Mucosa of gallbladder (tissue), 1 donor: ENCODE data around the gene NACC2. TPM values are rescaled to one million over a fixed set of nuclear protein-coding genes. Genes with fewer than 3 reads are reported as not detected.

Experiments
- DNase-seq: peaks from one replicate; pipeline ENCODE4 v3.0.0-alpha.2; 2020; ENCODE audit warnings: low spot score
- total RNA-seq: library from RNA; stranded (reverse); gene quantifications from one replicate; pipeline ENCODE4 v1.2.1, GENCODE V29; 2021
- donor health status: DM: no; HTN: no; CAD: no.

The NACC2 gene, protein sequence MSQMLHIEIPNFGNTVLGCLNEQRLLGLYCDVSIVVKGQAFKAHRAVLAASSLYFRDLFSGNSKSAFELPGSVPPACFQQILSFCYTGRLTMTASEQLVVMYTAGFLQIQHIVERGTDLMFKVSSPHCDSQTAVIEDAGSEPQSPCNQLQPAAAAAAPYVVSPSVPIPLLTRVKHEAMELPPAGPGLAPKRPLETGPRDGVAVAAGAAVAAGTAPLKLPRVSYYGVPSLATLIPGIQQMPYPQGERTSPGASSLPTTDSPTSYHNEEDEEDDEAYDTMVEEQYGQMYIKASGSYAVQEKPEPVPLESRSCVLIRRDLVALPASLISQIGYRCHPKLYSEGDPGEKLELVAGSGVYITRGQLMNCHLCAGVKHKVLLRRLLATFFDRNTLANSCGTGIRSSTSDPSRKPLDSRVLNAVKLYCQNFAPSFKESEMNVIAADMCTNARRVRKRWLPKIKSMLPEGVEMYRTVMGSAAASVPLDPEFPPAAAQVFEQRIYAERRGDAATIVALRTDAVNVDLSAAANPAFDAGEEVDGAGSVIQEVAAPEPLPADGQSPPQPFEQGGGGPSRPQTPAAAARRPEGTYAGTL
- 59.6 TPM for total RNA-seq

DNA sequence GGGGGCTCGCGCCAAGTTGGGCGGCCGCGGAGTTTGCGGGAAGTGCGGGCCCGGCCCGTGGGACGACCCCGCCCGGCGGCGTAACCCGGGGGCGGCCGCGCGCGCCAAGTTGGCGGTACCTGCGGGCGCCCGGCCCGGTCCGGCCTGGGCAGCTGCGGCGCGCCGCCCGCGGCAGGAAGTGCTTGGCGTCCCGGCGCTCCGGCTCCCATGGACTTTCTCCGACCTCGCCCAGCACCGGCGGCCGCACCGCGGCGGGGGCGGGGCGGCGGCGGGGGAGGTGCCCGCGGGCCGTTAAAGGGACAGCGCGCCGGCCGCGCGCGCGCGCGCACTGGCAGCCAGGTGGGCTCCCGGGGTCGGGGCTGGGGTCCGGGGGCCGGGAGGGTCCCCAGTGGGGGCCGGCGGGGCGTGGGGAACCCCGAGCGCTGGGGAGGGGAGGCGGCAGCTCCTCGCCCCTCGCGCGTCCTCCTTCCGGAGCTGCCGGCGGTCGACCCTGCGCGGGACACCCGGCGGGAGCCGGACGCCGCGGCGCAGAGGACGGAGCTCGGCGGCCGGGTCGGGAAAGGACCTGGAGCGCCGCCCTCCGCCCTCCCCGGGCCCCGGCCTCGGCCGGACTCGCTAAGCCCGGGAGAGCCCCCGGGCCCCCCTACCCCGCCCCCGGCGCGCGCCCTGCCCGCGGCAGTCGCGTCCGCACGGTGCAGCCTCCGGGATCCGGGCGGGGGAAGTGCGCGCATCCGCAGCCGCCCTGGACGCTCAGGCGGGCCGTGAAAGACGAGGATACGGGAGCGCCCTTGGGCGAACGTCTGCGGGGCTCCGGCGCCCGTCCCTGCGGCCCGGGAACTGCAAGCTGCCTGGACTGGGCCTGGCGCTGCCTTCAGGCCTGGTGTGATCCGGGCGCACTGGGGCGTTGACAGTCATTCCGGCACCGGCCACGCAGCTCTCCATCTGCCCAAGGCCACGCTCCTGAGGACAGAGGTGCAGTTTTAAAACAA, at the start of gene NACC2:
Gene NACC2 (minus strand): TSS at position 220 of the 989 bp plus-strand sequence. CDS start 44,768 bp downstream, outside the sequence.
- peak; percentile 68 for DNase-seq

DNA sequence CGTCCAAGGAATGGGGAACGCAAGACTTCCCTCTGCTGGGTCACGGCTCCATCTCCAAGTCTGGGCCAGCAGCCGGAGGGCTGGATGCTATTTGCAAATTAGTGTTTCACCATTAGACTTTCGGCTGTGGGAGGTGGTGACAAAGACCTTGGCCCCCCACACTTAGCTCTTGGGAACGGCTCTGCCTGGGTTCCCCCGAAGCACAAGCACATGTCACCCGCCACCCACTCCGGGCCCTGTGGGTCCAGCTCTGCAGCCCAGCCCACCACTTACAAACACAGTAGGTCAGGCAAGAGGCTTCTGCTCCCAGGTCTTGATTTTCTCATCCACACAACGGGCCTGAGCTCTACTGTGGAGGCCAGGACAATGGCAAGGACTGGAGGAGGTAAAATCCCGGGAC, 49.4 kb upstream of the NACC2 start:
- DNase-seq: no peak

DNA sequence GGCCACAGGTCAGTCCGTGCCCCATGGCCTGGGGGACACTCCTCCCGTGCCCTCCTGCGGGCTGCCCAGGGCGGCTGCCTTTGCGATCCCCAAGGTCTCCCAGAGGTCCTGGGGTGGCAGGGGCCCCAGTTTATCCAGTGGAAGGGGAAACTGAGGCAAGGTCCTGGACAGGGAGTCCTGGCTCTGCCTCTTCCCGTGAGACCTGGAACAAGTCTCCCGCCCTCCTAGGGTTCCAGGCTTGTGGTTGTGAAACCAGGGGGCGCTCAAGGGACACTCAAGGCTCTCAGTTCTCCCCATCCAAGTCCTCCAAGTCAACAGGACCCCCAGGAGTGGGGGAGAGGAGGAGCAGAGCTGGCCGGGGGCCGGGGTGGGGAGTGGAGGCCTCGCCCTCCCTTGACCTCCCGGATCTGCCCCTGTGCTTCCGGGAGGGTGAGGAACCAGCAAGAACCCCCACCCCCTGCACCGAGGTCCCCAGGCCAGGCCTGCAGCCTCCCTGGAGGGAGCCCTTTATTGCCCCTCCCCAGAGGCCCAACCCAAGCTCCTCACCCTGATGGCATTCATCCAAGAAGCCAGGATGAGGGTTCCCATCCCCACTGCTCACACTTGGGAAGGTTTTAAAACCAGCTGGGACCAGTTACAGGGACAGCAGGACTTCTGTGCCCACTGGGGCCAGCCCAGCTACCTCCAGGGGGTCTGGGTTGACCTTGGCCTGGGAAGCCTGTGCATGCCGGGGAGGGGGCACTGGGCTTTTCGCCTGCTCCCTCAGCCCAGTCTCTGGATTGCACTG, 48.3 kb upstream of the NACC2 start:
- DNase-seq: no peak

DNA sequence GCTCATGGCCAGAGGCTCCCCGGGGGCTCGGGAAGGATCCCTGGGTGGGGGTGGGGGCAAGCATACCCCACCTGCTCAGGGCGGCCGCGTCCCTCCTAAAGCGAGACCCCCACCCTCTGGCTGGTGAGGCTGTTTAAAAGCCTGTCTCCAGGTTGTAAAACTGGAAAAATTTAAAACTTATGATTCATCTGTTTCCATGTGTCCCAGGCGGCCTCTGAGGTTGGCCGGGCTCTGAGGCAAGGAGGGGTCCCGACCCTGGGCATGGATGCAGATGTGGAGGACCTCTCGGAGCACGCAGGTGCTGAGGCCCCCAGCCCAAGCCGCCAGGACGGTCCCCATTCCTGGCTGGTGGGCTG, 47.7 kb upstream of the NACC2 start:
- DNase-seq: no peak

DNA sequence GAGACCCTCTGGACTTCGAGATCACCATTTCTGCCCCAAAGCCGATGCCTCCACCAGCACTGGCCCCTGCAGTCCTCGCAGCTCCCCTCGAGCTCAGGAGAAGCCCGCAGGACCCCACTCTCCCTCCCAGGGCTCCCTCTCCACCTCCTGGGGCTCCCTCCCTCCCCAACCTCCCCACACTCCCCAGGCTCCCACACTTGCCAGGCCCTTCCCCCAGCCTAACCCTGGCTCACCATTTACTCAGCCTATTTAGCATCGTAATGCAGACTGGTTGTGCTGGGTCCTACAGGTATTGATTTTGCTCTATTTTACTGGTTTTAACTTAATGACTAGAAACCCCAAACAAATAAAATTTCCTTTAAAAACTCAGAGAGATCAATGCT, 47.3 kb upstream of the NACC2 start:
- no peak for DNase-seq

DNA sequence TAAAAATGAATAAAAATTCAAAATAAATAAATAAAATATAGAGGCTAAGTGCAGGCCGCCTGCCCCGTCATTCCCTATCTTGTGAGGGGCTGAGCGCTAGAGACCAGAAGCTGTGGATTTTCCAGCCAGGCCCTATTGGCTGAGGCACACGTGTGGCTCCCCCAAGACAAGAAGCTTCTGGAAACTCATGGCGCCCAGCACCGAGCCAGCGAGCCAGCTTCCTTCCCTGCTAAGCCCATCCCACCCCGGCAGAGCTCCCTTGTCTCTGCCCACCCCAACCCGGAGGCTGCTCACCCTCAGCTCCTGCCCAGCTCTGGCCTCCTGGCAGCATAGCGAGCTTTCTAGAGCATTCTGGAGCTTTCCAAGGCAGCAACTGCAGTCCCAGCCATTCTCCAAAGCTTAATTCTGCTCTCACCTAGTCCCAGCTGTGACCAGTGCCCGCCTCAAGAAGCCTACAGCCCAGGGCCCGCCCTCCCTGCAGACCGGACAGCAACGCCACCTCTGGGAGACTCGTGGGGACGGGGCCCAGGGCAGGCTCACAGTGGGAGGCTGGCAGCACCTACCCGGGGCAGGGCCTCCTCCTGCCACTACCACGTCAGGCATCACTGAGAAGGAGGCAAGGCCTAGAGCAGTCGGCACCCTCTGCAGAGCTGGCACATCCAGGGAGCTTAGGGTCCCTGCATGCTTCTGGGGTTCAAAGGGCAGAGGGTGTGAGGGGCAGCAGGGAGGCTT, 46.8 kb upstream of the NACC2 start:
- no peak for DNase-seq

DNA sequence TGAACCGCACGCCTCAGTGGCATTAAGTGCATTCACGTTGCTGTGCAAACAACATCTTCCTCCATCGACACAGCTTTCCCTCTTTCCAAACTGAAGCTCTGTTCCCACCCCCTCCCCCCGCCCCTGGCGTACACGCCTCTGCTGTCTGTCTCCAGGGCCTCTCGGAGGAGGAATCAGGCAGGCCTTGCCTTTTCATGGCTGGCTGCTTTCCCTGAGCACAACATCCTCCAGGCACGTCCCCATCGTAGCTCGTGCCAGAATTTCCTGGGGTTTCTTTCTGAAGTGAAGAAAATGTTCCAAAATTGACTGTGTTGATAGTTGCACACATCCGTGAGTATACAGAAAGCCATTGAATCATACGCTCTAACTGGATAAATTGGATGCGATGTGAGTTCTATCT, 45.9 kb upstream of the NACC2 start:
- no peak for DNase-seq

DNA sequence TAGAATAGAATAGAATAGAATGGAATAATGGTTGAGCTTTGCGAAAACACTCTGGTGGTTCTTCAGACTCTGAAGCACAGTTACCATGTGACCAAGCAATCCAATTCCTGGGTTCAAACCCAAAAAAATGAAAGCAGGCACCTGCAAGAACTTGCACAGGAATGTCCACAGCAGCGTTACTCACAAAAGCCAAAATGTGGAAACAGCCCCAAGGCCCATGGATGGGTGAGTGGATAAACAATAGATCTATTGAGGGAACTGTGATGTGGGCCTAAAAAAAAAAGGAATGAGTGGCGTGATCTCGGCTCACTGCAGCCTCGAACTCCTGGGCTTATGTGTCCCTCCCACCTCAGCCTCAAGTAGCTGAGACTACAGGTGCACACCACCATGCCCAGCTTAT, 45.0 kb upstream of the NACC2 start:
- DNase-seq: no peak

DNA sequence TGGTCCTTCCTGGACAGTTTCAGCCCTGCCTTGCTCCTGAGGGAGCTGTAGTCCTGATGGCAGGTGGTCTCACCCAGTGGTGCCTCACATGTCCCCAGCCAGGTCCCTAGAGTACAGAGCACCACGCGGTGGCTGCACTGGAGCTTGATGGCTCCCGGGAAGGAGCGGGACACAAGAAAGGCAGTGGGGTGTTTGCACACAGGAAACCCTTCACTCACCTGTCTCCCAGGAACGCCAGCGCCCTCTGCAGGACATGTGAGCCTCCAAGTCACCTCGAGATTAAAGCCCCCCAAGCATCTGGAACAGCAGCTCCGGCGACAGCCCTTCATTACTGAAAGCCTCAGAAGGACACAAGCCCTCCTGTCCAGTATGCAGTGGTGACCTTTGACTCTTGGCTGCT, 43.5 kb upstream of the NACC2 start:
- no peak for DNase-seq

DNA sequence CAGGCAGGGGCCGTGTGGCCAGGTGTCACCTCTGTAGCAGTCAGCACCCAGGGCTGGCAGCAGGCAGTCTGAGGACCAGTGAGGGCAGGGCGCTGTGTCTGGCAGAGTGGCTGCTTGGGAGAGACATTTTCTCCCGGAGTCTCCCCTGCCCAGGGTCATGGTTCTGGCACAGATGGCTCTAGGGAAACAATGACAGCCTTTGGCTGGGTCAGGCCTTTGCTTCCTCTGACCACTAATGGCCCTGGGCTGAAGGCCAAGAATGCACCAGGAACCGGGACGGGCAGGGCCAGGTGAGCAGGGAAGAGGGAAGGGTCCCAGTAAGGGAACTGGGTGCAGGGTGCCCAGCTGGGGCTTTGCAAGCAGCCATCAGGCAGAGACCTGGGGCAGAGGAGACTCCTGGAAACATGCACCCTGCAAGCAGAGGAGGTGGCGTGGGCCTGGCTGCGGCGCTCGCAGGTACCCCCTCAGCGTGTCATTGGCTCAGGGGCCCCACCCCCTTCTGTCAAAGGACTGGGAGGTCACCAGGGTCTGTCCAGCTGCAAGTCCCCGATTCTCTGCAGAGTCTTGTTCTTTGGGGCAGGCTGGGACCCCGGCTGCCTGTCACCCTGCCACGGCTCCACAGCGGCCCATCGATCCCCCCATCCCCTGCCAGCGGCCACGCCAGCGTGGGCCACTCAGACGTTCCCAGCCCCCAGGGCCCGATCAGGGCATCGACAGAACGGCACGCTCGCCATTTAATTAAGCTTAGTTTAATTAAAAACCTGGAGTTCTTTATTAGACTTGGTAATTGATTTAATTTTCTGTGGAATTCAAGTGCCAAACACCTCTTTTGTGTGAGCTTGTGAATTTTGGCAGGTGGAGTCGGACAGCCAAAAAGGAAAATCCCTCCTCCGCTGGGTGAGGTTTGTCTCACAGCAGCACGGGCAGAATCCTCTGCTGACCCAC, 42.5 kb upstream of the NACC2 start:
- no peak for DNase-seq

DNA sequence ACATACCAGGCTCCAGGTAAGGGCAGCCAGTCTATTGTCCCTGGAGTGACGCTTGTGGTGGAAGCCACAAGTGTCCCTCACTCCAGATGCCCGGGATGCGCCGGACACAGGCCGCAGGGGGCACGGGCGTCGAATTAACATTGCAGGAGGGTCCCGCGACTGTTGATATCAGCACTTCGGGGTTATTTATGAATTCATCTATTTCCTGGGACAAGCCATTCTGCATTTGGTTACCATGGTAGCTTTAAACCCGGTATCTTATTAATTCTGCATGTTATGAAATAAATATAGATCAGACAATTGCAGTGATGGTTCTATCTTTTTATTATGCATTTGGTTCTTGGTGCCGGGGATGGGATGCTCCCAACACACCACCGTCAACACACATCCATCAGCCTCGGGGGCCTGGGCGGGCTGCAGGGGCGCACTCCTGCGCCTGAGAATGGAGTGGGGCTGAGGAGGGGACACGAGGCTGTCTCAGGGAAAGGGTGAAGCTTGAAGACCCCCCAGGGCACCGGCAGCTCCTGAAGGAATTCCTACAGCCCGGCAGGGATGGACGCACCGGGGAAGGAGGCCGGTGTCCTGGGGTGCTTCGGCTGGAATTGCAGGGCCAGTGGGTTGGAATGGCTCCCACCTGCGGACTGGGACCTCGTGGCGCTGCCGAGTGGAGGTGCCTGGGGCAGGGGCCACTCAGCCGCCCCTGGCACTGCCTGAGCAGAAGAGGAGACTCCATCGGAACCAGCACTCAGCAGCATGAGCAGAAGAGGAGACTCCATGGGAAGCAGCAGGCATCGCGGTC, 41.2 kb upstream of the NACC2 start:
- DNase-seq: no peak

DNA sequence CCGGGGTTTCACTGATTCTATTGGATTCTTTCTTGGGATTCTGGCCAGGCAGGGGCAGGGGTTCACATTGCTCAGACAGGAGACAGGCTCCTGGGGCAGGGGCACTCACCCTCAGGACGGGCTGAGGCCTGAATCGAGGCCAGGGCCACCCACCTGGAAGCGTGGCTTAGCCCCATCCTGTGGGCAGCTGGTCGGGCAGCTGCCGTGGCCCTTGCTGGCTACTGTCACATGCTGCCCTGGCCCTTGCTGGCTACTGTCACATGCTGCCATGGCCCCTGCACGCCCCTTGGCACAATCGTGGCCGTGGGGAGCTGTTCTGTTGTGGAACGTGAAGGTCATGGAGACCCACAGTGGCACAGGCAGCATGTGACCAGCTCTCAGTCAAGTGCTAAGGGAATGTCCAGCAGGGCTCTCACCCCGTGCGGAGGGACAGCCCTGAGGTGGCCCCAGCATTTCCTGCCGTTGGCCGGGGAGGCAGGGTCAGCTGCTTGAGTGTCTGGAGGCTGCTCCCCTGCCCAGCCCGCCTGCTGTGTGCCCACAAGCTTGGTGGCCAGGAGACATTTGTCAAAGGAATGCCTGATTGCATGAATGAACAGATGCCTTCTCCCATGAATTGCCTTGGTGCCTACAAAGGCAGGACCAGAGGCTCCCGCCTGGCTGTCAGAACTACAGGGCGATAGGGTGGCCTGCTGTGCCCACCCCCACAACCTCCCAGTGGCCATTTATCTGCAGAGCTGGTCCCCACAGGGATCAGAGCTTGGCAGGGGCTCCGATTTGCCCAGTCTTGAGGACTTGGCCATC, 40.4 kb upstream of the NACC2 start:
- no peak for DNase-seq

DNA sequence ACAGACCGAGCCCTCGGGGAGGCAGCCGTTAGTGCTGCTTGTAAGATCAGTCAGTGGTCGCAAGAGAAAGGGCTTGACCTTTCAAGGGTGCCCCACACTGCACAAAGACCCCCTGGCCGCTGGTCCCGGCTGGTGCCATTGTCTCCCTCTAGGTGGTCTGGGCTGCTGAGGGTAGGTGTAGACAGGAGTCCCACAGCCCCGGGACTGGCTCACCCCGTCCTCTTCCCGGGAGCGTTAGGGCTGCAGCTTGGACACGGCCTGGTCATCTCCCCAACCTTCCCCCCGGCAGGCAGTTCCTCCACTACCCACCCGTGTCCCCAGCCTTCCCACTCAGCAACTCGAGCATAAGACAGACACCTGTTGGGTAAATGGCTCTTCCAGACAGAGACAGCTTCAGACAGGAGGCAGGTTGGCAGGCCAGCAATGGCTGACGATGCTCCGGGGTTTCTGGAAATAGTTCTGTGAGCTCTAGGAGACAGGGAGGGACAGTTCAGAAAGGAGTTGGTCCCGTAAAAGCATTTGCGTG, 38.9 kb upstream of the NACC2 start:
- no peak for DNase-seq

DNA sequence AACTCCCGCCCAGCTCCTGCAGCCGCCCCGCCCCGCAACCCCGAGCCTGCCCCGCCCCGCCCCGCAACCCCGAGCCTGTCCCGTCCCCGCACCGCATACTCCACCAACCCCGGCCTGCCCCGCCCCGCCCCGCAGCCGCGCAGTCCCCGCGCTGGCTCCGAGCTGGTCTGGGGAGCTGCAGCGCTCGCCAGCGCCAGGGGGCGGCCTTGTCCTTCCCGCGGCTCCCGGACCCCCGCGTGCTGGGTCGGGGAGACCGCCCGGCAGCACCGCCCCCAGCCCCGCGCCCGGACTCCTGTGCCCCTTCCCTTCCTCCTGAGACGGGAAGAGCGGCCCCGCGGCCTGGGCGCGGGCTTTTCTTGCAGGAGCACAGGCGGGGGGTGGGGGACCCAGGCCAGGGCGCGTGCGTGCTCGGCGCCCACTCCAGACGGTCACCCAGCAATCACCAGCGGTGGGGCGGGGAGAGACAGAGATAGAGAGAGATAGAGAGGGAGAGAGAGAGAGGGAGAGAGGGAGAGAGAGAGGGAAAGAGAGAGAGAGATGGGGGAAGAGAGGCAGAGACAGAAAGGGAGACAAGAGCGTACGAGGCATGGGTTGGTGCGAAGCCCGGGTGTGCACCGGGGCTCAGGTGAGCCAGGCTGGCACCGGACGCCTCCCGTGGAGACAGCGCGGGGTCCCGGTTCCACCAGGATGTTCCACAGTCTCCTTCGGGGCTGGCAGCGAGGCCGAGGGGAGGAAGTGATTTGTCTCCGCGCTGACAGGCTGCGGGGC, 38.3 kb upstream of the NACC2 start:
- DNase-seq: no peak

DNA sequence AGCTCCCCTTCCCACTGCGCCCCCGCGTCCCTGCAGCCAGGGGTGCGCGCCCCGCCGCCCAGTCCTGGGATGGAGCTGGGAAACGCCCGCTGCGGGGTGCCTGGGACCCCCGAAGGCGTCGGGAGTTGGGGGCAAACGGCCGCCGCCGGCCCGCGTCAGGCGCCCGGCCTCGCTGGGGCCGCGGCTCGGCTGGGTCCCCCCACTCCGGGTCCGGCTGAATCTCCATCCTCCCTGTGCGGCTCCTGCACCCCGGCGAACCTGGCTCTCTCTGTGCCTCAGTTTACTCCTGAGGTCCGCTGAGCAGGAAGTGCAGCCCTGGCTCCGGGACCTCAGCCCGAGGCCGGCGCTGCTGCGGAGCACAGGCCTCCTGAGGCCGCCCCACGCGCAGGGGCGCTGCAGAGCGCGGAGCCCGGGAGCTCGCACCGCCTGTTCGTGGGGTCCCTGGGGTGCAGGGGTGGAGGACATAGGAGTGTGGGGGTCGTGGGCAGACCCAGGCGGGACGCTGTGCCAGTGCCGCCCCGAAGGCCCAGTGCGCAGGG, 37.5 kb upstream of the NACC2 start:
- DNase-seq: no peak

DNA sequence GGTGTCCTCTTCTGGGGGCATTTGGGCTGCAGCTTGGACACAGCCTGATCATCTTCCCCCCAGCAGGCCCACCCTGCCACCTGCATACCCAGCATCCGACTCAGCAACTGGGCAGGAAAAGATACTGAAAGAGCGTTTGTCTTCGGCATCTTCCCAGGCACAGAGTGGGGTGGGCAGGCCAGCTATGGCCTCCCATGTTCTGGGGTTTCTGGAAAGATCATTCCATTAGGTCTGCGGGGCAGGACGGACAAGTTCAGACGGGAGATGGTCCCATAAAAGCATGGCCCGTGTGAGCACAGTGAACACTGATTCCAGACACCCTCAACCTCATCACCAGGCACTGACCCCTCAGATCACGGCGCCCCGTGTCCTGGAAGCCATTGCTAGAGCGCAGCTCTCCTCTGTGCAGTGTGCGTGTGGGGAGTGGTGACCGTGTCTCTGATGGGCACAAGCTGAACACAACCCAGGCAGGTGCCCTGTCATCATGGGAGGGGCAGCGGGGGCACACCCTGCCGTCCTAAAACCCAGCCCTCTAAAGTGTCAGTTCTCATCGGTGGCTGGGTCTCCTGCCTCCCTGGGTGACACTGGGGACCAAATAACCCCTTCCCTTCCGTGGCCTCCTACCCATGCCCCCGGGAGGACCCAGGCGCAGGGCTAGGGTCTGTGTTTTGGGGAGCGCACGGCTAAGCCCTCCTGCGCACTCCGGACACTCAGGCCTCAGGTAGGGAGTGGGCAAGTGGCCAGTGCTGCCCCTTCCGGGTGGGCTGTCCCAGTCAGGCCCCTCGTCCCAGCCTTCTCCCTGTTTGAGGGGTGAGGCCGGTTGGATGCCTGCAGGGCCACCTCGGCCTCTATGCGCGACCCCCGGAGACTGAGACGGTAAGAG, 36.8 kb upstream of the NACC2 start:
- DNase-seq: no peak
